Stimulated activated CD8-positive, alpha-beta memory T cell treated with anti-CD3 and anti-CD28 coated beads, Interleukin-15, amount 100 ng/mL, for 48 hours (primary cell): ENCODE data around the gene CEP164.
"Not testable (repeated sequence)": the region's sequence is repeated elsewhere in the genome, so short reads cannot be mapped to it uniquely, and the experiment has no call there.

Experiments
- DNase-seq, 2 donors: peaks; one replicate each; pipeline ENCODE4 v3.0.0-alpha.2; 2020; ENCODE audit warnings: low read depth in 2 of 2

Gene CEP164

DNA sequence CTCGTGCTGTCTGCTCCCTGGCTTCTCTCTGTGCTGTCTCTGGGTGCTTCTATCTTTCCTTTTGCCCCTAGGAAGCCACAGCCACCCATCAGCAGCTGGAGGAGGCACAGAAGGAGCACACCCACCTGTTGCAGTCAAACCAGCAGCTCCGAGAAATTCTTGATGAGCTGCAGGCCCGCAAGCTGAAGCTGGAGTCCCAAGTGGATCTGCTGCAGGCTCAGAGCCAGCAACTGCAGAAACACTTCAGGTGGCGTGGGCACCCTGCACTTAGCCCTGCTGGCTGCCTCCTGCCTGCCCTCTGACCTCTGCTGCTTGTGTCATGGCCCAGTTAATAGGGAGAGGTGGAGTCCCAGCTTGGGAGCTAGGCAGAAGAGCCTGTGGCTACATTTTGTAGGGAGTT is 67.8 kb downstream of the CEP164 start:
- no peak for DNase-seq

DNA sequence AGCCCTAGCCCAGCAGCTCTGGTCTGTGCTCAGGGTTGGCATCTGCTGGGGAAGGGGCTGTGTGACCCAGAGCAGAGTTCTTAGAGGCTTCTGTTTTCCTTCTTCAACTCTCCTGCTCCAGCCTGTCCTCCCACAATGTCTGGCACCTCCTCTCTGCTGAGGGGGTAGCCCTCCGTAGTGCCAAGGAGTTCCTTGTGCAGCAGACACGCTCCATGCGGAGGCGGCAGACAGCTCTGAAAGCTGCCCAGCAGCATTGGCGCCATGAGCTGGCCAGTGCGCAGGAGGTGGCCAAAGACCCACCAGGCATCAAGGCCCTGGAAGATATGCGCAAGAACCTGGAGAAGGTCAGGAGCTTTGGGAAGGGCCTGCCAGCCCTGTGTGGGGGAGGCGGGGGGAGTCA is 69.3 kb downstream of the CEP164 start:
- DNase-seq, result no peak

DNA sequence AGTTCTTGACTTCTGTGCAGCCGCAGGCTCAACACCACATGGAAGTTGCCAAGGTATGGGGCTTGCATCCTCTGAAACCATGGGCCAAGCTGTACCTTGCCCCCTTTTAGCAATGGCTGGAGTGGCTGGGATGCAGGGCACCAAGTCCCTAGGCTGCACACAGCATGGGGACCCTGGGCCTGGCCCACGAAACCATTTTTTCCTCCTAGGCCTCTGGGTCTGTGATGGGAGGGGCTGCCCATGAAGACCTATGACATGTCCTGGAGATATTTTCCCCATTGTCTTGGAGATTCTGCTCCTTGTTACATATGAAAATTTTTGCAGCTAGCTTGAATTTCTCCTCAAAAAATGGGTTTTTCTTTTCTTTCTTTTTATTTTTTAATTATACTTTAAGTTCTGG is 71.0 kb downstream of the CEP164 start:
- not testable (repeated sequence) for DNase-seq

DNA sequence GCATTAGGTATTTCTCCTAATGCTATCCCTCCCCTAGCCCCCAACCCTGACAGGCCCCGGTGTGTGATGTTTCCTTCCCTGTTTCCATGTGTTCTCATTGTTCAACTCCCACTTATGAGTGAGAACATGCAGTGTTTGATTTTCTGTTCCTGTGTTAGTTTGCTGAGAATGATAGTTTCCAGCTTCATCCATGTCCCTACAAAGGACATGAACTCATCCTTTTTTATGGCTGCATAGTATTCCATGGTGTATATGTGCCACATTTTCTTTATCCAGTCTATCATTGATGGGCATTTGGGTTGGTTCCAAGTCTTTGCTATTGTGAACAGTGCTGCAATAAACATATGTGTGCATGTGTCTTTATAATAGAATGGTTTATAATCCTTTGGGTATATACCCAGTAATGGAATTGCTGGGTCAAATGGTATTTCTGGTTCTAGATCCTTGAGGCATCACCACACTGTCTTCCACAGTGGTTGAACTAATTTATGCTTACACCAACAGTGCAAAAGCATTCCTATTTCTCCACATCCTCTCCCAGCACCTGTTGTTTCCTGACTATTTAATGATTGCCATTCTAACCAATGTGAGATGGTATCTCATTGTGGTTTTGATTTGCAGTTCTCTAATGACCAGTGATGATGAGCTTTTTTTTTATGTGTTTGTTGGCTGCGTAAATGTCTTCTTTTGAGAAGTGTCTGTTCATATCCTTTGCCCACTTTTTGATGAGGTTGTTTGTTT is 71.6 kb downstream of the CEP164 start:
- DNase-seq, result not testable (repeated sequence)

DNA sequence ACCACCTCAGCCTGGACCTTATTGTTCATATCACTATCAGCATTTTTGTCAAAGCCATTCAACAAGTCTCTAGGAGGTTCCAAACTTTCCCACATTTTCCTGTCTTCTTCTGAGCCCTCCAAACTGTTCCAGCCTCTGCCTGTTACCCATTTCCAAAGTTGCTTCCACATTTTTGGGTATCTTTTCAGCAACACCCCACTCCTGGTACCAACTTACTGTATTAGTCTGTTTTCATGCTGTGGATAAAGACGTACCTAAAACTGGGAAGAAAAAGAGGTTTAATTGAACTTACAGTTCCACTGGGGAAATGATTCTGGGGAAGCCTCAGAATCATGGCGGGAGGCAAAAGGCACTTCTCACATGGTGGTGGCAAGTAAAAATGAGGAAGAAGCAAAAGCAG is 78.2 kb downstream of the CEP164 start:
- DNase-seq, result not testable (repeated sequence)

DNA sequence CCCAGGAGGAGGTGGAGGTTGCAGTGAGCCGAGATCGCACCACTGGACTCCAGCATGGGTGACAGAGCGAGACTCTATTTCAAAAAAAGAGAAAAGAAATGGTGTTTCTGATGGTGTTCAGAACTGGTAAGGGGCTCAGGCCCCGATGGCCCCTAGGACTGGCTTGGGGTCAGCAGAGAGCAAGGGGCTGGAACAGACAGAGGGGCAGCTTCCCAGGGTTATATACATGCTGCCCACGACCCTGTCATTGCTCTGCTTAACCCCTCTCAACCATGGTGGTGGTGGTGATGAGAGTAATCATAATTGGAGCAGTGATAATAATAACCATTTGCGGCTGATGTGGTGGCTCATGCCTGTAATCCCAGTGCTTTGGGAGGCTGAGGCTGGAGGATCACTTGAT is 79.4 kb downstream of the CEP164 start:
- no peak for DNase-seq

DNA sequence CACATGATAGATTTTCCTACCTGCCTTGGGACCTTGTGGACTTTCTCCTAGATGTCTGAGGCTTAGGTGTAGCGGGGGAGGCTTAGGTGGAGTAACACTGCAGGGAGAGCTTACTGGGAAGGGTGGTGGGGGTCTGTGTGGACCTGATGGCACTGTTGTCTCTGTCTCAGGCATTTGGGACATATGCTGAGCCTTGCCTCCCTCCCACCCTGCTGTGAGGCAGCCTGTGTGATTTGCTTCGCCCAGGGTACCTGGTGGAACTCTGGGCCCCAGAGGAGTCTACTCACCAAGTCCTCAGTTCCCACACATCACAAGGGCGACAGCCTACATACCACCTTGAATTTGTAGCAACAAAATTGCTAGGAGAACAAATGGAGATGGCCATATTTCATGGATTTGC is 80.7 kb downstream of the CEP164 start:
- DNase-seq, result no peak

DNA sequence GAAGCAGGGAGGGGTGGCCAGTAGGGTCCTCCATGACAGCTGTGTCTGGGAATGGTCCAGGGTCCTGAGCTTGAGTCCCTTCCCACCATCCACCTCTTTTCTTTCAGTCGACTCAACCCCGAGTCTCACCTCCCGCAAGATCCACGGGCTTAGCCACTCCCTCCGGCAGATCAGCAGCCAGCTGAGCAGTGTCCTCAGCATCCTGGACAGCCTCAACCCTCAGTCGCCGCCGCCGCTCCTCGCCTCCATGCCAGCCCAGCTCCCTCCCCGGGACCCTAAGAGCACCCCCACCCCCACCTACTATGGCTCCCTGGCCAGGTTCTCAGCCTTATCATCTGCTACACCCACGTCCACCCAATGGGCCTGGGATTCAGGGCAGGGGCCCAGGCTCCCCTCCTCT is 81.9 kb downstream of the CEP164 start:
- DNase-seq, result no peak

DNA sequence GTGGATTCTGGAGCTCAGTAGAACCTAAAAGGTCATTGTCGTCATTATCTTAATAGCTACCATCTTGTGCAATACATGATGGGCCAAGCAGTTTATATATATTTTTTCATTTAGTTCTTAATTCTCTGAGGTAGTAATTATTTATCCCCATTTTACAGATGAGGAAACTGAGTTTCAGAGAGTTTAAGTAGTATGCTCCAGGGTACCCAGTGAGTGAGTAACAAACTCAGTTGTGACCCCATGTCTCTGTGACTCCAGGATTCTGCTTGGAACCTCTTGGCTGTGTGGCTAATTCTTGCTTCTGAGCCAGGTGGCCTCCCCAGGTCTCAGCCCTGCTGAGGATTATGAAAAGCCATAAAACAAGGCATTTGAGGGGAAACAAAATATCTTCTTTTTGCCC is 82.6 kb downstream of the CEP164 start:
- no peak for DNase-seq

DNA sequence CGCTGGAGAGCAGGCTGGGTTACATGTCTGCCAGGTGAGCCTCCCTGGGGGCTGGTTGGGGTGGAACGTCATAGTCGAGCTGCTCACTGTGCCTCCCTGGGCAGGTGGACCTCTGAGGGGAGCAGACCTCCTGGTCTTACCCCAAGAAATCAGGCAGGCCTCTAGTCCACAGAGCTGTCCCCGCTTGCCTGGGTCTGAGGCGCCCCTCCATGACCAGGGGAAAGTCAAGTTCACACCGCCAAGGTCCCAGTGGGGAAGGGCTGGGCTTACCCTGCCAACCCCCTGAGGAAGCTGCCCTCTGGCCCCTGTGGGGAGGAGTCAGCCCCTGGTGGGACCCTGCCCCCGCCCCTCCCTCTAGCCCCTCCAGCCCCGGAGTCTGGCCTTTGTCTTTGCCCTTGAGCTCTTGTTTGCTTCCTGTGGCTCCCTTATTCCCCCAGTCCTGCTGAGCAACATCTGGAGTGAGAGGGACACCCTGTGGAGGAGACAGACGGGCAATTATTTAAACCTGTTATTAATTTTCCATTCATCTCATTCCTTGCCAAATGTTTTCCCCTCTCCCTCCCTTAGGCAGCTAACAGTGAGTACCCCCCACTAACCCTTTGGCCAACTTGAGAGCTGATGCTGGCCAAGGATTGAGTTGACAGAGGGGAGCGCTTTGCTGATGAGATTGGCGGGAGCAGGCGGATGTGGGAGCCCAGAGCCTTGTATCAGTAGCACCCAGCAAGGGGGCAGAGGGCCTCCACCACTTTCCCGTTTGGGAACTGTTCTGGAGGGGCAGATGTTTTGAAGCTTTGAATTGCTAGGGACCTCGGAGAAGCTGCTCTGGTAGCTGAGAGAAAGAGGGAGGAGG is 83.4 kb downstream of the CEP164 start:
- DNase-seq, result no peak

DNA sequence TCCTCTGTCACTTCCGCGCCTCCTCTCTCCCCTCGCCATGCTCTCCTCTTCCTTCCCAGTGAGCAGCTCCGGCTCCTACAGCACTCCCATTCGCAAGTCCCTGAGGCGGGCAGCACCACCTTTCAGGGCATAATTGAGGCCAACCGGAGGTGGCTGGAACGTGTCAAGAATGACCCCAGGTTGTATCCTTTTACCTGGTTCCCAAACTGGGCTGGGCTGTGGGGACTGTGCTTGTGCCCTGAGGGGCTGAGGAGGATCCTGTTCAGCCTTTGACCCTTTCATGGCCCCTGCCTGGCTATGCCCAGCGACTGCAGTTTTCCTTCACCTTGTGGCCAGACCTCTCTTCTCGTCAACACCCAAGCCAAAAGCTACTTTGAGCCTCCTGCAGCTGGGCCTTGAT is 84.1 kb downstream of the CEP164 start:
- no peak for DNase-seq

DNA sequence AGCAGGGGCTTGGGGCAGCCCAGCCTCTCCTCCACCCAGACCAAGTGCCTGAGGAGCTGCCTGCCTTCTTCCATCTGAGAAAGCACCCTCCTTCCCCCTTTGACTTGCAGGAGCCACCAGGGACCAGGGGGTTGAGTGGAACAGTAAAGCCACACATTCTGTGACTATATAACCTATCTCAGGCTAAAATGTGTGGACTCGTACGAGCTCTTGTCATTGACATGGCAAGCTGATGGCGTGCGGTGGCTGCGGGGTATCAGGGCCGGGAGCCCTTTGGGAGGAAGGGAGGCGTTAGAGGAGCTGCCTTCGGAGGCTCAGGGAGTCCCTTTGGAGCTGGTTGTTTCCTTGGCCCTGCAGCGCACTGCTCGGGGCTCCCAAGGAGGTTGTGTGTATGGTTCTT is 84.5 kb downstream of the CEP164 start:
- no peak for DNase-seq

DNA sequence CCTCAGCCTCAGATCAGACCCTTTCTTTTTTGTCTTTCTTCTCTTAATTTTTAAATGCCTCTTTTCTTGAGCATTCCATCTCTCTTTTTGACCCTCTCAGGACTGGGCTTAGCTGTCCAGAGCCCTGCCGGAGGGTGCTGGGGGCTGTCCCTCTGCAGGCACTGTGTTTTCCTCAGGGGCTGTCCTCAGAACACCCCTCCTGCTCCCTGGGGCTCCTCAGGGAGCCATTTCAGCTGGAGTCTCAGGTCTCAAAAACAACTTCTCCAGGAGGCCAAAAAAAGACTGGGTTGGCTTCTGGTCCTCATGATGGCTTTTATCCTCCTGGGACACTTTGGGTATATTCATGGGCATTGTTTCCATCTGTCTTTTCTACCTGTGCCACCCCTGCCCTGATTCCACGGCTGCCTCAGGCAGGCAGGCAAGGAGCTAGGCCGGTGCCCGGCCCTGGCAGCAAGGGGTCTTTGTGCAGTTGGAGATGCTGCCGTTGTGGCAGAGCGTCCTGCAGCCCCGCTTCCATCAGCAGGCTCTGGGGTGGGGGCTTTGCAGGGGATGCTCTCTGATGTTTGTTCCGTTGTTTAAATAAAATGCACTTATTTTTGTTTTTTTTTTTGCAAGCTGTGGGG is 85.1 kb downstream of the CEP164 start:
- DNase-seq, result no peak

DNA sequence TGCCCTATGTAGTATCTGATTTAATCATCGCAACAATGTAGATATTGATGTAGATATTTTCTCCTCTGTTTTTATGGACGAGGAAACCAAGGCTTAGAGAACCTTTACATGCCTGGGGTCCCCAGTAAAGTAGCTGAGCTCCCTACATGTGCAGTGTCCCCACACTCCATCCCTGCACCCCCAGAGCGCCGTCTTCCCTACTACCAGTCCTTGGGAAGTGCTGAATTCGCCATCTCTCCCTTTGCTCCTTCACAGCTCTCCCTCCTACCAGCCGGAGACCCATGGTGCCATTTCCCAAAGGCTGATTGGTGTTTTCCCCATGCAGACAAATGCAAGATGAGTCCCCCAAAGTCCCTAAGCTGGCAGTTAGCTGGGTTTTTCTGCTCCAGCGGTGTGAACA is 86.0 kb downstream of the CEP164 start:
- DNase-seq, result no peak

DNA sequence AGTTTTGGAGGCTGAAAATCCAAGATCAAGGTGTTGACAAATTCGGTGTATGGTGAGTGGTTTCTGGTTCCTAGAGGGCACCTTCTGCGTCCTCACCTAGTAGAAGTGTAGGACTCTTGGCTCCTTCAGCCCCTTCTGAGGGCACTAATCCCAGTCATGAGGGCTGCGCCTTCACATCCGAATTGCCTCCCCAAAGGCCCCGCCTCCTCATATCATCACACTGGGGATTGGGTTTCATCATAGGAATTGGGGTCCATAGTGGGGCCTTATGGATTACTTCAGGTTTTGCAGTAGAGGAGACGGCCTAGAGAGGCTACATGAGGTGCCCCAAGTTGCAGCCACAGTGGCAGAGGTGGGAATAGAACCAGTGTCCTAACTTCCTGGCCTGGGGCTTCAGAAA is 87.1 kb downstream of the CEP164 start:
- no peak for DNase-seq

DNA sequence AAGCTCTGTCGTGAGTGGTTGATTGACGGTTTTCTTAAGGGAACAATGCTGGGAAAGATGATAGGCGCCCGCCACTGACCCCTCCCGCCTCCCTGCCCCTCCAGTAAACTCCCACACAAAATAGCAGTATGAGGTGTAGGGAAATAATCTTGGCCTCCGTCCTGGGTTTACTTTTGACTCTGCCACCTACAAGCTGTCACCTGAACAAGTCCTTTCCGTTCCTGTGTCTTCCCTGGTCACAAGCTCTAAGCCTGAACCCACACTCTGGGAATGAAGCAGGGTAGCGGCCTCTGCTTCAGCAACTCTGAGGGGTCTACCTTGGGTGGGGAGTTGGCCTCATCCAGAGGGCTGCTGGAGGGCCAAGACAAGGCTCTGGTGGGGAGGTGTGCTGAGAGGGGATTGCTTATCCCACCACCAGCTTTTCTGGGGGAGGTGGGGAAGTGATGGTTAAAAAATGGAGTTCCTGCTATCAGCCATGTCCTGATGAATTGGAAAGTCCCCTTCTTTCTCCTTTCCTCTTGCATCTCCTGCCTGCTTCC is 87.8 kb downstream of the CEP164 start:
- DNase-seq, result no peak

DNA sequence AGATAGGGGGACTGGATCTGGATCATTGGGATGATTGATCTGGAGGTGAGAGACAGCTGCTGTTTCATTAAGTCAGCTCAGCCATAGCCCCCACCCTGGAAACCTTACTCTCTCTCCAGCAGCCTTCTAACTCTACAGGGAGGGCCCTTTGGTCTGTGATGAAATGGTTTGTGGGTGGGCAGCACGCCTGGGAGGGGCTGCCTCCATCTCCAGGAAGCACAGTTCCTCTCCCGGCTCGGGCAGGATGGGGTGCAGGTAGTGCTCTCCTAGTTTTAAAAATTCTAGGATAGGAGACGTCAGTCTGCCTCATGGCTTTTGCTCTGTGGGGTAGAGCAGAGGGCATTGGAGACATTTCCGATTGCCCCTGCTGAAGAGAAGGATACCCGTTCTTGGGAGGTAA is 89.7 kb downstream of the CEP164 start:
- DNase-seq, result no peak

DNA sequence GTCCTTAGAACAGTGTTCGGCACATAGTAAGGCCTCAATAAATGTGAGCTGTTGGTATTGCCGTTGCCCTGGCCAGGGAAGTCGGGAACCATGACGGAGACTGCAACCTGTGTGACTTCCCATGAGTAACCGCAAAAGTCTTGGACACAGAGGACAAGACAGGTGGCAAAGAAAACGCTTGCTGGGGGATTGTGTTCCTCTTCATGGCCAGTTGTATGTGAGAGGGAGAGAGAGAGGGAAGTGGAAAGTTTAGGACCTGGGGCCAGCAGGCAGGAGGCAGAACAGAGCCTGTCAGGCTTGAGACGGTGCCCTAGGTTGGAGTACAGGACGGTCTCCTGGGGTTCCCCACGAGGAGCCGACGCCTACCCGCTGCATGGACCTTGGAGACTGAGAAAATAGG is 90.2 kb downstream of the CEP164 start:
- no peak for DNase-seq

DNA sequence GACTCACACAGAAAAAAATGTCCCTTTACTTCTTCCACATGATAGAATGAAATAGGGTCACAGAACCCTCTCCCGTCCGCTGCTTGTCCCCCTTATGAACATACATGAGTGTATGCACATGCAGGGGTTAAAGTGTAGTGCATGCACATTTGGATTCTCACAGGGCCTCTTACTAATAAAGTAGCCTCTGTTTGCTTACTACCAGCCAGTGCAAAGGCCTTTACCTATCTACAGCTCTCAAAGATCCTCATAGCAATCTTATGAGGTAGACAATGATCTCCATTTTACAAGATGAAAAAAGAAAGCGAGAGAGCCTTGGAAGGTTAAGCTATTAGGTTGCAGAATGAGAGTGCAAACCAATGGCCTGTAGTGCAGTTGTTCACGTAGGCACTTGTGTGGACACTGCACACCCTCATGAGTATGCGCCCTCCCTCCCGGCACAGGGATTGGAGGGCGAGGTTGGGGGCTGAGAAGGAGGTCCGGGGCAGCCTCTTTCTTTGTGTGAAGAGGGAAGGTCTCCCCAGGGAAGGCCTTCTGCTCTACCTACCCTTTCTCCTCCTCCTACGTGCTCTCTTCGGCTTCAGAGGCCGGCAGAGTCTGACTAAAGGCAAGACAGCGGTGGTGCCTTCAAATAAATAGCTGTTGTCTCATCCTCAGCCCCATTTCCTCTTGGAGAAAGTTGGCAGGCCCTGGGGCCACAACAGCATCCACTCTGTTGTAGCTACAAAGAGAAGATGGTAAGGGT is 91.3 kb downstream of the CEP164 start:
- no peak for DNase-seq

DNA sequence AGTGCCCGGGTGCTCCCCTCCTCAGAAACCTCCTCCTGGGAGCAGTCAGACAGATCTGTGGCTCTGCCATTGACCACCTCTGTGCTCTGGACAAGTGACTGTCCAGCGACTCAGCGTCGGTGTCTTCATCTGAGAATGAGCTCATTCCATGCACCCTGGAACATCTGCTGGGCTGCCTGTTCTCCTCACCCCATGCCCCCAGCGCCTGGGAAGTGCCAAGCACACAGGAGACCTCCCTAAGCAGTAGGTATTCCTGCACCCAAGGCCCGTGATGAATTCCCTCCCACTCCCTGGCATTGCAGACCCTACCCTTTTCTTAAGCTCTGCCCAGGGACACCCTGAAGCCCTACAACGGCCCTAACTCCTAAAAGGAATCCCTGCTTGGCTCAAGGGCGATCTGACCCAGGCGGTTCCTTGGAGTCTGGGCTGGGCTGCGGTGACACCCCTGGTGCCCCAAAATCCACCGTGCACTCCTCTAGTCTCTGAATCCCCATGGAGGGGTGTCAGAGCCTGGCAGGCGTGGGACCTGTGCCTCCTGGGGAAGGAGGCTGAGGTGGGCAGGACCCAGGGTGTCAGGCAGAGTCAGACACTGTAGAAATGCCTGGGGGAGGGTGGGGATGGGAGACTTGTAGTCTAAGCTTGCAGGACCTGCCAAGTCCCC is 92.0 kb downstream of the CEP164 start:
- no peak for DNase-seq

DNA sequence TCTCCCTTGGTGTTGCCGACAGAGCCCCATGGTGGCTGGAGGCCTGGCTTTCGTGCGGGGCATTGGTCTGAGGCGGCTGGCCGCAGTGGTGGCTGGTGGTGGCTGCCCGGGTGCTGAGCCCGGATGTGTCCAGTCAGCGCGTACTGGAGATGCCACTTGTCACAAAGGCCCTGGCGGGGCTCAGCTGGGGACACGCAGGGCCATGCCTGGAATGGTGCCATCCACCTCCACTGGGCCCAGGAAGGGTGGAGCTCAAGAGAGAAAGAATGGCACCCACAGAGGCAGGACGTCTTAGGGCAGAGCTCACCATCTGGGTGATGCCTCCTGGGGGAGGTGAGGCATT is 92.5 kb downstream of the CEP164 start:
- DNase-seq, result no peak
